Osteoblast (primary cell): ENCODE measurements around the gene CCDC92. TPM values are rescaled to one million over a fixed set of nuclear protein-coding genes. Genes with fewer than 3 reads are reported as not detected.

ENCODE experiments used
- DNase-seq: peaks from one replicate; pipeline ENCODE4 v3.0.0; 2011; ENCODE audit warnings: low spot score, mixed read lengths; ENCODE audit not compliant: insufficient read length; ENCODE audit errors: missing footprints
- H2AFZ ChIP-seq: 2 replicates; pipeline ENCODE4 v1.6.0; 2011; ENCODE audit warnings: mild to moderate bottlenecking, low read length
- H3K27ac ChIP-seq: 2 replicates; pipeline ENCODE4 v1.5.1; 2011; ENCODE audit warnings: mild to moderate bottlenecking, low read depth, low read length, moderate library complexity
- H3K27me3 ChIP-seq: 2 replicates; pipeline ENCODE4 v1.6.0; 2012; ENCODE audit warnings: mild to moderate bottlenecking, control low read depth, inconsistent platforms, low read length, moderate library complexity; ENCODE audit not compliant: insufficient read depth
- H3K36me3 ChIP-seq: 2 replicates; pipeline ENCODE4 v1.5.1; 2011; ENCODE audit warnings: mild to moderate bottlenecking, low read length, control low read depth, moderate library complexity; ENCODE audit not compliant: insufficient read depth
- H3K4me1 ChIP-seq: 2 replicates; pipeline ENCODE4 v1.5.1; 2011; ENCODE audit warnings: mild to moderate bottlenecking, low read length, control low read depth, moderate library complexity; ENCODE audit not compliant: insufficient read depth
- H3K4me2 ChIP-seq: 2 replicates; pipeline ENCODE4 v1.6.0; 2011; ENCODE audit warnings: mild to moderate bottlenecking, low read length; ENCODE audit not compliant: insufficient read depth
- H3K4me3 ChIP-seq: fragments of 200-600 bp; sonication (generic); 3 replicates; pipeline ENCODE4 v1.5.1; 2012; ENCODE audit warnings: mild to moderate bottlenecking, low read length, inconsistent platforms; ENCODE audit not compliant: insufficient read depth
- H3K79me2 ChIP-seq: 2 replicates; pipeline ENCODE4 v1.6.0; 2012; ENCODE audit warnings: mild to moderate bottlenecking, low read length, control low read depth, inconsistent platforms; ENCODE audit not compliant: insufficient read depth
- H3K9me3 ChIP-seq: 2 replicates; pipeline ENCODE4 v1.5.1; 2011; ENCODE audit warnings: low read depth, low read length, control low read depth
- H4K20me1 ChIP-seq: 2 replicates; pipeline ENCODE4 v1.6.0; 2012; ENCODE audit warnings: mild to moderate bottlenecking, low read length, control low read depth; ENCODE audit not compliant: insufficient read depth
- total RNA-seq: library from RNA; depleted of rRNA; stranded (reverse); fragments of >200 nt; gene quantifications from 2 replicates; pipeline ENCODE4 v1.2.3, GENCODE V29; 2012
- TF ChIP-seq, protein P1 (sequence below): IDR thresholded peaks from 2 replicates; pipeline ENCODE4 v1.5.1; 2011; ENCODE audit warnings: mild to moderate bottlenecking, low read depth, low read length, moderate library complexity; ENCODE audit errors: extremely low read depth

CCDC92 gene
- total RNA-seq, 1 donor: 25.7 TPM

- no peak overlapping the region for H2AFZ ChIP-seq
- no peaks in the 10 kb centered on the region for H4K20me1 ChIP-seq
- no peaks in the 10 kb centered on the region for H3K36me3 ChIP-seq
- no peak overlapping the region for H3K4me2 ChIP-seq
- no peaks in the 10 kb centered on the region for H3K9me3 ChIP-seq
- TF ChIP-seq, protein P1, sequence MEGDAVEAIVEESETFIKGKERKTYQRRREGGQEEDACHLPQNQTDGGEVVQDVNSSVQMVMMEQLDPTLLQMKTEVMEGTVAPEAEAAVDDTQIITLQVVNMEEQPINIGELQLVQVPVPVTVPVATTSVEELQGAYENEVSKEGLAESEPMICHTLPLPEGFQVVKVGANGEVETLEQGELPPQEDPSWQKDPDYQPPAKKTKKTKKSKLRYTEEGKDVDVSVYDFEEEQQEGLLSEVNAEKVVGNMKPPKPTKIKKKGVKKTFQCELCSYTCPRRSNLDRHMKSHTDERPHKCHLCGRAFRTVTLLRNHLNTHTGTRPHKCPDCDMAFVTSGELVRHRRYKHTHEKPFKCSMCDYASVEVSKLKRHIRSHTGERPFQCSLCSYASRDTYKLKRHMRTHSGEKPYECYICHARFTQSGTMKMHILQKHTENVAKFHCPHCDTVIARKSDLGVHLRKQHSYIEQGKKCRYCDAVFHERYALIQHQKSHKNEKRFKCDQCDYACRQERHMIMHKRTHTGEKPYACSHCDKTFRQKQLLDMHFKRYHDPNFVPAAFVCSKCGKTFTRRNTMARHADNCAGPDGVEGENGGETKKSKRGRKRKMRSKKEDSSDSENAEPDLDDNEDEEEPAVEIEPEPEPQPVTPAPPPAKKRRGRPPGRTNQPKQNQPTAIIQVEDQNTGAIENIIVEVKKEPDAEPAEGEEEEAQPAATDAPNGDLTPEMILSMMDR: no peak
- peaks cover 9% of the 10 kb centered on the region for H3K27me3 ChIP-seq
- no peaks in the 10 kb centered on the region for H3K79me2 ChIP-seq
- no peak overlapping the region for H3K27ac ChIP-seq
- no peak for DNase-seq
- H3K4me3 ChIP-seq: no peak overlapping the region
- H3K4me1 ChIP-seq: no peaks in the 10 kb centered on the region
These were observed 61.9 kb downstream of the CCDC92 start for GRCh38 chr12:123910761-123911193.

DNA sequence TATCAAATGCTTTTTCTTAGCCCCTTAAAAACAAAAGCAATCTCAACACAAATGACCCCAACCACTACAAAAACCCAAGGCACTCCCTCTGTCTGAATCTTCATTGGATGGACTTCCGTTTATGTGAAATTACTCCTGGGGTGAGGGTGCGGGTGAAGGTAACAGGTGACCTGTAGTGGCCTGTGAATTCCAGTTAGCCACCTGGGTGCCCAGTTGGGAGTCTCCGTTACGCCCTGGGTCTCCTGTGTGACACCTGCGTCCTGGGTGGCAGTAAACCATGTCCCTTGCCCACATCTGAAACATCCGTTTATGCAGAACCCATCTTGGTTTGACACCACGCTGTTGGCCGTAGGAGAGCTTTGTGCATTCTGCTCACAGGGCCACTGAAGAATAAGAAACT lies 62.6 kb downstream of the CCDC92 start:
- Histone ChIP-seq H3K27me3 (peaks cover 4% of the 10 kb centered on the region), H2AFZ (no peak overlapping the region), H3K79me2 (no peaks in the 10 kb centered on the region), H3K36me3 (no peaks in the 10 kb centered on the region), H3K4me1 (peaks cover 3% of the 10 kb centered on the region), H3K4me3 (no peak overlapping the region), H3K27ac (no peak overlapping the region), H3K9me3 (no peaks in the 10 kb centered on the region), H4K20me1 (no peaks in the 10 kb centered on the region), H3K4me2 (no peak overlapping the region)
- no peak for DNase-seq
- TF ChIP-seq, protein P1: no peak

DNA sequence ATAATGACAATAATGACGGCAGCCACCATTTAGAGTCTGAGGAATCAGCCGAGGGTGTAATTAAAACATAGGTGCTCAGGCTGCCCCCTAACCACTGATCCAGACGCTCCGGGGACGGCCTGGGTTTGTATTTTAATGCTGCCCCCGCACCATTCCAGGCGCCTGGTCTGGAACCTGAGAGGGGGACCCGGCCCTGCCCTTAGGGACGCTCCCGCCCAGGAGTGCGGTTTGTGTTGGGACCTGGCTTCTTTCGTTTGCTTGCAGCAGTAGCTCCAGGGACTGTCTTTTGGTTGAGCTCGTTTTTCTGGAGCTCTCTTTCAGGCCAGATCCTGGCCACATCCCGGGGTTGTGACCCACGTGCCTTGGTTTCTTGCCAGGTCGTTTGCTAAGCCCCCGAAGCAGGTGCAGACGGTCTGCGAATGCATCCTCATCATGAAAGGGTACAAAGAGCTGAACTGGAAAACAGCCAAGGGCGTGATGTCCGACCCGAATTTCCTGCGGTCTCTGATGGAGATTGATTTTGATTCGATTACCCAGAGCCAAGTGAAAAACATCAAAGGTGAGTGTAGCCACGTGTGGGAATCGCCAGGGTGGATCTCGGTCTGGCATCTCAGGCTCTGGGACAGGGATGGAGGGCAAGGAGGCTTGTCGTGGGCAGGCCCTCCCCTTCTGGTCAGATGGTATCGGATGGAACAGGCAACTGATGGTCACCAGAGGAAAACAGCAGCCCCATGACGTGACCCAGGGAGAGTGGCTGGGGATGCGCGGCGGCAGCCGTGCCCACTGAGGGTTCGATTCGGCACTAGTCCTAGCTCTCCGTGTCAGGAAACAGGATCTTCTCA lies 63.5 kb downstream of the CCDC92 start:
- DNase-seq: no peak

More for the DNA sequence above, 63.5 kb downstream of the CCDC92 start:
- no peak overlapping the region for H3K4me2 ChIP-seq
- peaks cover 4% of the 10 kb centered on the region for H3K27me3 ChIP-seq
- H3K36me3 ChIP-seq: no peaks in the 10 kb centered on the region
- peaks cover 3% of the 10 kb centered on the region for H3K4me1 ChIP-seq
- H3K4me3 ChIP-seq: no peak overlapping the region
- H3K9me3 ChIP-seq: no peaks in the 10 kb centered on the region
- H3K27ac ChIP-seq: no peak overlapping the region
- no peaks in the 10 kb centered on the region for H3K79me2 ChIP-seq
- no peak overlapping the region for H2AFZ ChIP-seq
- TF ChIP-seq, protein P1: no peak
- no peaks in the 10 kb centered on the region for H4K20me1 ChIP-seq
